Measurements from ENCODE around the gene WASF3.

Gene WASF3

GRCh38 chr13:26705536-26705935 lies 148.1 kb downstream of the WASF3 start:
- no peak for TF ChIP-seq SIN3A (IDR thresholded peaks at IDR 0.05; ENCODE audit: borderline replicate concordance, insufficient read depth, low read length)
- TF ChIP-seq REST (IDR thresholded peaks at IDR 0.05; ENCODE audit: insufficient read depth in 1 of 2, low read depth in 2 of 2, low read length in 2 of 2): no peak
- no peak for TF ChIP-seq TAF1 (IDR thresholded peaks at IDR 0.05; ENCODE audit: borderline replicate concordance, insufficient read depth, low read length)
- TF ChIP-seq POLR2AphosphoS5 (IDR thresholded peaks at IDR 0.05; ENCODE audit: low read depth, low read length): no peak
- no peak for TF ChIP-seq FOXP2 (optimal IDR thresholded peaks at IDR 0.05; ENCODE audit: borderline replicate concordance, extremely low read depth, extremely low read length, insufficient read depth)

DNA sequence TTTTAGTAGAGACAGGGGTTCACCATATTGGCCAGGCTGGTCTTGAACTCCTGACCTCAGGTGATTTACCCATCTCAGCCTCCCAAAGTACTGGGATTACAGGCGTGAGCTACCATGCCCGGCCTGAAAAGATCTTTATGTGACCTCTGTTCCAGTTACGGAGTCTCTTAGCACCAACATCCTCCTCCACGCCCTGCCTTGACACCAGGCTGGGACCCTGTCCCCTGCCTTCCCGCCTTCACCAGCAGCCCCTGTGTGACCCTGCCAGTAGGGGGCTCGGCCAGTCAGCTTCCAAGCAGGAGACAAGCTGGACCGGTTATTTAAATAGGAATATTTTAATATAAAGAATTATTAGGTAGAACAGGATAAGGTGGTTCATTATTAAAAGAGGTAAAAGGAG lies 148.9 kb downstream of the WASF3 start:
- no peak for TF ChIP-seq FOXP2 (optimal IDR thresholded peaks at IDR 0.05; ENCODE audit: borderline replicate concordance, extremely low read depth, extremely low read length, insufficient read depth)

DNA sequence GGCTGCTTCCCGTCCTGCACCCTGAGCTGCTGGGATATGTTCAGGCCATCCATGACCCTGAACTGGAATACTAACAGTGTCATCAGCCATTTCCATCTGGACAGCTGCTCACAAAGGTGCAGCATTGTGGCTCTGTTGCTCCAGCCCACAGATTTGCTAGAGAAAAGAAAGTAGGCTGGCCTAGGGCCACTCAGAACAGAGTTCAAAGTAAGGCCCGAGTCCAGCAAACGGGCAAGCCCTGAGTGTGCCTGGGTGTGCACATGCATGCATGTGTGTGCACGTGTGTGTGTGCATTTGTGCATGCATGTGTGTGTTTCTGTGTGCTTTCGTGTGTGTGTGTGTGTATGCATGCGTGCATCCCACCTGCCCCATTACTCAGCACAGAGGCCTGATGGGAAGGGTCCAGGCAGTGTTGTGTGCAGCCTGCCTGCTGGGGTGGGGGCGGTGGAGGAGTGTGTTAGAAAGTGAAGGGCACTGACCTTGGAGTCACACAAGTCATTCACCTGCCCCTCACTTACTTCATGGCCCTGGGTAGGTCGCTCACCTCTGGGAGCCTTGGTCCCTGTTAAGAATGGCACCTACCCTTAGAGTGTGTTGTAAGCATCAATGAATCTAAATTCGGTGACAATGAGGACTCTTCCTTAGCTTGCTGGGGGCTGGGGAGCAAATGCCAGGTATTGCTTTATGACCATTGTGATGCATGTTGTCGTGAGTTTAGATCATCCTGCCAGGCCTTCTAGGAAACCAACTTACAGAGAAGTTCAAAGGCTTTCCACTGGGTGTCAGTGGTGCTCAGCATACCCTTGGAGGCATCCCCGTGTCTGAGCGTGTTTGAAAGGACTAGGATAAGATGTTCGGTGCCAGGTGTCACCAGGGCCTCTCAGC lies 149.9 kb downstream of the WASF3 start:
- no peak for TF ChIP-seq FOXP2 (optimal IDR thresholded peaks at IDR 0.05; ENCODE audit: borderline replicate concordance, extremely low read depth, extremely low read length, insufficient read depth)
- no peak for TF ChIP-seq REST (IDR thresholded peaks at IDR 0.05; ENCODE audit: insufficient read depth in 1 of 2, low read depth in 2 of 2, low read length in 2 of 2)
- TF ChIP-seq SIN3A (IDR thresholded peaks at IDR 0.05; ENCODE audit: borderline replicate concordance, insufficient read depth, low read length): no peak
- TF ChIP-seq POLR2AphosphoS5 (IDR thresholded peaks at IDR 0.05; ENCODE audit: low read depth, low read length): no peak
- no peak for TF ChIP-seq TAF1 (IDR thresholded peaks at IDR 0.05; ENCODE audit: borderline replicate concordance, insufficient read depth, low read length)

- TF ChIP-seq FOXP2 (optimal IDR thresholded peaks at IDR 0.05; ENCODE audit: borderline replicate concordance, extremely low read depth, extremely low read length, insufficient read depth) (no peak), TAF1 (IDR thresholded peaks at IDR 0.05; ENCODE audit: borderline replicate concordance, insufficient read depth, low read length) (no peak), REST (IDR thresholded peaks at IDR 0.05; ENCODE audit: insufficient read depth in 1 of 2, low read depth in 2 of 2, low read length in 2 of 2) (no peak), POLR2AphosphoS5 (IDR thresholded peaks at IDR 0.05; ENCODE audit: low read depth, low read length) (no peak), SIN3A (IDR thresholded peaks at IDR 0.05; ENCODE audit: borderline replicate concordance, insufficient read depth, low read length) (no peak)
Measured at GRCh38 chr13:26708007-26708297, 150.5 kb downstream of the WASF3 start.

DNA sequence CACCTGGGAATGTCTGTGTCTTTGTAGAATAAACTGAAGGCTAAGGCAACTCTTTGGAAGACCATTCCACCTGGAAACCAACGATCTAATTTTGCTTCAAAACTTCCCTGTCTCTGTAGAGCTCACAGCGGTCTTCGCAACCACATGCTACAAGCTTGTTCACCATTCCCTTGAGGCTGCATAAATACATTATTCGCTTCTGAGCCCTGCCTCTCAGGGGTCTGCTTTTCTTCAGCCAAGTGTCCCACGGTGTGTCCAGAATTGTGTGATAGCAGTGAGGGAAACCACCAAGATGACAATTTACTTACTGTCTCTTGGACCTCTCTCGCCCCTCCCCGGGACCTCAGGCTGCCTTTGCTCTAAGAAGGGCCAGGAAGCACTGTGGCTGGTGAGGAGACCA lies 152.0 kb downstream of the WASF3 start:
- TF ChIP-seq SIN3A (IDR thresholded peaks at IDR 0.05; ENCODE audit: borderline replicate concordance, insufficient read depth, low read length) (no peak), FOXP2 (optimal IDR thresholded peaks at IDR 0.05; ENCODE audit: borderline replicate concordance, extremely low read depth, extremely low read length, insufficient read depth) (no peak), POLR2AphosphoS5 (IDR thresholded peaks at IDR 0.05; ENCODE audit: low read depth, low read length) (no peak), REST (IDR thresholded peaks at IDR 0.05; ENCODE audit: insufficient read depth in 1 of 2, low read depth in 2 of 2, low read length in 2 of 2) (no peak), TAF1 (IDR thresholded peaks at IDR 0.05; ENCODE audit: borderline replicate concordance, insufficient read depth, low read length) (no peak)
